ENCODE data around the gene SOS2. TPM values are rescaled to one million over a fixed set of nuclear protein-coding genes. Genes with fewer than 3 reads are reported as not detected.
"Not testable (repeated sequence)": the region's sequence is repeated elsewhere in the genome, so short reads cannot be mapped to it uniquely, and the experiment has no call there.

SOS2 gene
- total and polyA plus RNA-seq, 4 experiments from 2014 or later, result 7.4 to 43.4 (median 29.7) TPM

GRCh38 chr14:50073663-50074062 is 157.7 kb downstream of the SOS2 start:
- POLR2A ChIA-PET (ENCODE audit: partially characterized antibody), result interaction anchor here (2.6 kb wide), 1 partner anchor 211 kb away, joined by 6 read pairs; no protein-coding TSS in a partner anchor

DNA sequence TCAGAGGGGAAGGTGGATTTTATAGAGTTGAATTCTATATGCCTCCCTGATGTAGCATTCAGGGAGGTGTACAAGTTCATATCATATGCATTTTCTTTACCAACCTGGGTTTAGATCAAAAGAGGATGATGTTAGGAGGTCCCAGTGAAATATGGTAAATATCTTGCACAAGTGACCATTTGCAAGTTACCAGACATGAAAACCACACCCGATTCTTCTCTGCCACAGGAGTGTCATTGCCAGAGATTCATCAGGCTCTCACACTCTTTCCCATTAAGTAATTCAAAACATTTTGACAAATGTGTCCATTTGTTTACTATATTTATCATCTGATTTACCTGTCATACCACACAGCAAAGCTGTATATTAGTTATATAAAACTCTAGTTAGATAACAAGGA is 159.0 kb downstream of the SOS2 start:
- no peak for DNase-seq
- CTCF ChIA-PET (ENCODE audit: partially characterized antibody), result interaction anchor here (1.3 kb wide), 2 partner anchors 10 to 193 kb away, joined by 3 to 5 read pairs; no protein-coding TSS in a partner anchor
- POLR2A ChIA-PET (ENCODE audit: partially characterized antibody), result interaction anchor here (1.1 to 2.6 kb wide), 3 partner anchors 9 to 210 kb away, joined by 4 to 6 read pairs (median 4); no protein-coding TSS in a partner anchor
- no peaks in the 10 kb centered on the region for H3K9me3 ChIP-seq (ENCODE audit: control insufficient read depth in 1 of 2, low read length in 2 of 2)
- intact Hi-C loops (cut with micrococcal nuclease), result no loop called here
- Mint-ChIP-seq H3K4me1 (peaks cover 6 to 39% (median 14%) of the 10 kb centered on the region in 4 donors), H3K36me3 (peaks cover 2 to 12% of the 10 kb centered on the region in 2 donors), H3K27me3 (no peaks in the 10 kb centered on the region), H3K27ac (peak overlapping the region in 2 of 7 donors; percentile 42 to 60), H3K4me3 (no peak overlapping the region), H3K9me3 (no peaks in the 10 kb centered on the region)
- H3K27ac ChIP-seq (ENCODE audit: low read depth, low read length), result no peak overlapping the region
- no peaks in the 10 kb centered on the region for H3K4me1 ChIP-seq (ENCODE audit: insufficient read depth, low read length)
- H3K36me3 ChIP-seq (ENCODE audit: insufficient read depth, low read length), result no peaks in the 10 kb centered on the region
- H3K4me3 ChIP-seq (ENCODE audit: low read length in 2 of 2), result no peak overlapping the region
- no peaks in the 10 kb centered on the region for H3K27me3 ChIP-seq (ENCODE audit: insufficient read depth, low read length)

More at GRCh38 chr14:50073663-50074062, 157.7 kb downstream of the SOS2 start:
- peak overlapping the region in 1 of 7 donors; percentile 32 for H3K27ac Mint-ChIP-seq
- H3K4me3 ChIP-seq (ENCODE audit: low read length in 2 of 2); H3K9me3 ChIP-seq (ENCODE audit: control insufficient read depth in 1 of 2, low read length in 2 of 2); H3K27ac ChIP-seq (ENCODE audit: low read depth, low read length); CTCF ChIA-PET (ENCODE audit: partially characterized antibody); DNase-seq; H3K36me3 ChIP-seq (ENCODE audit: insufficient read depth, low read length); H3K27me3 Mint-ChIP-seq; H3K9me3 Mint-ChIP-seq; H3K4me3 Mint-ChIP-seq; H3K4me1 ChIP-seq (ENCODE audit: insufficient read depth, low read length); H3K27me3 ChIP-seq (ENCODE audit: insufficient read depth, low read length); intact Hi-C loops (cut with micrococcal nuclease): not testable (repeated sequence)
- H3K4me1 Mint-ChIP-seq, result peaks cover 7 to 36% (median 12%) of the 10 kb centered on the region in 4 donors
- peaks cover 2 to 12% of the 10 kb centered on the region in 2 donors for H3K36me3 Mint-ChIP-seq

- no peak for DNase-seq
- no peaks in the 10 kb centered on the region for H3K9me3 ChIP-seq (ENCODE audit: control insufficient read depth in 1 of 2, low read length in 2 of 2)
- peaks cover 7% of the 10 kb centered on the region for H3K4me1 ChIP-seq (ENCODE audit: insufficient read depth, low read length)
- H3K4me3 Mint-ChIP-seq, result no peak overlapping the region
- no peaks in the 10 kb centered on the region for H3K36me3 ChIP-seq (ENCODE audit: insufficient read depth, low read length)
- H3K27me3 Mint-ChIP-seq, result no peaks in the 10 kb centered on the region
- H3K27ac Mint-ChIP-seq, result peak overlapping the region in 2 of 7 donors; percentile 17 to 56
- intact Hi-C loops (cut with micrococcal nuclease), result no loop called here
- ChIA-PET POLR2A (ENCODE audit: partially characterized antibody) (interaction anchor here (0.9 to 2.6 kb wide), 5 partner anchors 9 to 208 kb away, joined by 3 to 12 read pairs (median 4); no protein-coding TSS in a partner anchor), CTCF (ENCODE audit: partially characterized antibody) (interaction anchor here (1.3 to 3.1 kb wide), 5 partner anchors 9 to 219 kb away, joined by 3 to 13 read pairs (median 5); partner anchors contain the start of gene NEMF)
- peaks cover 10 to 39% (median 16%) of the 10 kb centered on the region in 4 donors for H3K4me1 Mint-ChIP-seq
- H3K27me3 ChIP-seq (ENCODE audit: insufficient read depth, low read length), result no peaks in the 10 kb centered on the region
- H3K27ac ChIP-seq (ENCODE audit: low read depth, low read length), result no peak overlapping the region
- H3K36me3 Mint-ChIP-seq, result peaks cover 0 to 3% of the 10 kb centered on the region in 2 donors
- no peaks in the 10 kb centered on the region for H3K9me3 Mint-ChIP-seq
- H3K4me3 ChIP-seq (ENCODE audit: low read length in 2 of 2), result no peak overlapping the region
These were observed 160.4 kb downstream of the SOS2 start for GRCh38 chr14:50070840-50071548.

DNA sequence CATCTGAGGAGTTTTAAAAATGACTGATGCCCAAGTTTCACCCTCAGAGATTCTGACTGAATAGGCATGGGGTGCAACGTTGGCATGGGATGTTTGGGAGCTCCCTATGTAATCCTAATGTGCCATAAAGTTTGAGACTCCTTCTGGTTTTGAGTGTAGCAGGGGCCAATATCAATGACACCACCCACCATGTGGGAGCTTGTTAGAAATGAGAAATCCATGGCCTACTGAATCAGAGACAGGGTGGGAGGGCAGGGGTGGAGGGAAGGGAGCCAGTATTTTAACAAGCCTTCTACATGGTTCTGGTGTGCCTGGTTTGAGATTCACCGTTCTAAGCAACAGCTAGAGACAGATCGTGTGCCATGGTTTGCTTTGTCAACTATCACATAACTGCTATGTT is 161.1 kb downstream of the SOS2 start:
- H3K27ac Mint-ChIP-seq, result no peak overlapping the region
- POLR2A ChIA-PET (ENCODE audit: partially characterized antibody), result interaction anchor here (0.9 to 2.0 kb wide), 4 partner anchors 12 to 208 kb away, joined by 3 to 12 read pairs (median 4); no protein-coding TSS in a partner anchor

DNA sequence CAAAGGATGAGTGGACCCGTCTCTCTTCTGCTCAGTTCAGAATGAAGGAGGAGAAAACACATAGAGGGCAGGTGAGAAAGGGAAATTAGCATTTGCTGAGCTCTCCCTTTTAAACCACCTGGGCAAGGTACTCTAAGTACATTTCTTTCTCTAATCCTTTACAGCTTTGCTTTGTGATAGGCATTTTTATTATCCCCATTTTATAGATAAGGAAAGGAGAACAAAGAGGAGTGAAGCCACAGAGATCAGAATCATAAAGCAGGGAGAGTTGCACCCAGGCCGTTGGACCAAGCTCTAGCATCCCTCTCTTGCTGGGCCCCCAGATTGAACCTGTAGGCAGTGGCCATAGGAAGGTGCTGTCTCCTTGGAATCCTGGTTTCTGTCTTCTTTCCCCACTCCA is 162.1 kb downstream of the SOS2 start:
- intact Hi-C loops (cut with micrococcal nuclease), result no loop called here
- no peaks in the 10 kb centered on the region for H3K27me3 Mint-ChIP-seq
- peak overlapping the region in 2 of 7 donors; percentile 9 to 29 for H3K27ac Mint-ChIP-seq
- ChIA-PET CTCF (ENCODE audit: partially characterized antibody) (interaction anchor here (1.6 to 3.1 kb wide), 2 partner anchors 13 to 217 kb away, joined by 5 to 13 read pairs; partner anchors contain the start of gene NEMF), POLR2A (ENCODE audit: partially characterized antibody) (interaction anchor here (0.6 to 2.0 kb wide), 6 partner anchors 12 to 207 kb away, joined by 3 to 12 read pairs (median 4); no protein-coding TSS in a partner anchor)
- H3K27me3 ChIP-seq (ENCODE audit: insufficient read depth, low read length), result no peaks in the 10 kb centered on the region
- peaks cover 24% of the 10 kb centered on the region for H3K4me1 ChIP-seq (ENCODE audit: insufficient read depth, low read length)
- peaks cover 0 to 3% of the 10 kb centered on the region in 2 donors for H3K36me3 Mint-ChIP-seq
- H3K4me1 Mint-ChIP-seq, result peaks cover 27 to 49% (median 31%) of the 10 kb centered on the region in 4 donors
- H3K36me3 ChIP-seq (ENCODE audit: insufficient read depth, low read length), result no peaks in the 10 kb centered on the region
- no peaks in the 10 kb centered on the region for H3K9me3 Mint-ChIP-seq
- H3K27ac ChIP-seq (ENCODE audit: low read depth, low read length), result no peak overlapping the region
- H3K4me3 Mint-ChIP-seq, result no peak overlapping the region
- no peak for DNase-seq
- H3K4me3 ChIP-seq (ENCODE audit: low read length in 2 of 2), result no peak overlapping the region
- no peaks in the 10 kb centered on the region for H3K9me3 ChIP-seq (ENCODE audit: control insufficient read depth in 1 of 2, low read length in 2 of 2)

More for the DNA sequence above, 161.1 kb downstream of the SOS2 start:
- DNase-seq, result no peak
- H3K4me1 Mint-ChIP-seq, result peaks cover 18 to 45% (median 24%) of the 10 kb centered on the region in 4 donors
- CTCF ChIA-PET (ENCODE audit: partially characterized antibody), result interaction anchor here (1.0 to 3.1 kb wide), 4 partner anchors 12 to 218 kb away, joined by 3 to 13 read pairs (median 5); partner anchors contain the start of gene NEMF
- intact Hi-C loops (cut with micrococcal nuclease), result no loop called here
- H3K9me3 Mint-ChIP-seq, result no peaks in the 10 kb centered on the region
- no peaks in the 10 kb centered on the region for H3K36me3 ChIP-seq (ENCODE audit: insufficient read depth, low read length)
- no peak overlapping the region for H3K4me3 ChIP-seq (ENCODE audit: low read length in 2 of 2)
- no peak overlapping the region for H3K27ac ChIP-seq (ENCODE audit: low read depth, low read length)
- no peaks in the 10 kb centered on the region for H3K27me3 Mint-ChIP-seq
- H3K36me3 Mint-ChIP-seq, result peaks cover 0 to 3% of the 10 kb centered on the region in 2 donors
- H3K9me3 ChIP-seq (ENCODE audit: control insufficient read depth in 1 of 2, low read length in 2 of 2), result no peaks in the 10 kb centered on the region
- no peak overlapping the region for H3K4me3 Mint-ChIP-seq
- no peaks in the 10 kb centered on the region for H3K27me3 ChIP-seq (ENCODE audit: insufficient read depth, low read length)
- peaks cover 15% of the 10 kb centered on the region for H3K4me1 ChIP-seq (ENCODE audit: insufficient read depth, low read length)

DNA sequence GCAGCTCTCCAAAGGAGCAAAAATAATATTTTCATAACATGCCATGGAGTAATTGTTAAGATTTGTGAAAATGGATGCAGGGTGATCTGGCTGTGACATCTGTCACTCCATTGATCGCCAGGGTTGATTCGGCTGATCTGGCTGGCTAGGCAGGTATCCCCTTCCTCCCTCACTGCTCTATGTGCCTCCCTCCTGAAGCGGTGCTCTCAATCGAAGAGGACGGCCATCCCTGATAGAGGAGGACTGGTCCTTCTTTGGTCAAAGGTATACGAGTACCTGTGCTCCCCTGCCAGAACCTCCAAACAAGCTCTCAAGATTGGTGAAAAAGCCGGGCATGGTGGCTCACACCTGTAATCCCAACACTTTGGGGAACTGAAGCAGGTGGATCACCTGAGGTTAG is 162.9 kb downstream of the SOS2 start:
- DNase-seq, result no peak
- H3K27ac ChIP-seq (ENCODE audit: low read depth, low read length), result no peak overlapping the region
- intact Hi-C loops (cut with micrococcal nuclease), result no loop called here
- Mint-ChIP-seq H3K27ac (peak overlapping the region in 1 of 7 donors; percentile 62), H3K9me3 (no peaks in the 10 kb centered on the region), H3K27me3 (no peaks in the 10 kb centered on the region), H3K4me3 (no peak overlapping the region), H3K36me3 (peaks cover 0 to 3% of the 10 kb centered on the region in 2 donors), H3K4me1 (peaks cover 30 to 56% (median 37%) of the 10 kb centered on the region in 4 donors)
- no peak overlapping the region for H3K4me3 ChIP-seq (ENCODE audit: low read length in 2 of 2)
- no peaks in the 10 kb centered on the region for H3K36me3 ChIP-seq (ENCODE audit: insufficient read depth, low read length)
- no peaks in the 10 kb centered on the region for H3K27me3 ChIP-seq (ENCODE audit: insufficient read depth, low read length)
- H3K4me1 ChIP-seq (ENCODE audit: insufficient read depth, low read length), result peaks cover 32% of the 10 kb centered on the region
- POLR2A ChIA-PET (ENCODE audit: partially characterized antibody), result interaction anchor here (0.9 to 2.4 kb wide), 5 partner anchors 14 to 207 kb away, joined by 3 to 22 read pairs (median 5); no protein-coding TSS in a partner anchor
- H3K9me3 ChIP-seq (ENCODE audit: control insufficient read depth in 1 of 2, low read length in 2 of 2), result no peaks in the 10 kb centered on the region
- CTCF ChIA-PET (ENCODE audit: partially characterized antibody), result interaction anchor here (0.9 to 3.1 kb wide), 3 partner anchors 14 to 207 kb away, joined by 5 to 13 read pairs (median 5); no protein-coding TSS in a partner anchor
